GM12878 (cell line): ENCODE measurements around the gene HIP1. TPM values are rescaled to one million over a fixed set of nuclear protein-coding genes. Genes with fewer than 3 reads are reported as not detected.

Experiments used
- ATAC-seq: fragments of 200-7000 bp; cut with Tn5 transposase; 3 replicates; pipeline ENCODE4 v1.9.1; 2020; ENCODE audit warnings: mild to moderate bottlenecking, moderate library complexity
- BruUV-seq: library from RNA; stranded (reverse); fragments of 400-500 nt; replicated peaks from 2 replicates; lab custom pipeline; 2021; lab: Mats Ljungman, UMichigan
- CTCF ChIA-PET: fragments of 300-600 bp; sonication (Branson Sonifier 250); formaldehyde crosslinking; extraction: SDS; loops from one replicate; lab custom pipeline; 2021; ENCODE audit warnings: inconsistent platforms; lab: Yijun Ruan, JAX
- POLR2A ChIA-PET: fragments of 350-600 bp; formaldehyde crosslinking; extraction: SDS; loops from one replicate; lab custom pipeline; 2021; ENCODE audit warnings: inconsistent platforms; lab: Charles Lee
- RAD21 ChIA-PET: fragments of 300-600 bp; sonication (Branson Sonifier 250); formaldehyde crosslinking; loops from one replicate; lab custom pipeline; 2023; ENCODE audit warnings: antibody characterized with exemption; ENCODE audit not compliant: unreplicated experiment; lab: Charles Lee
- SMC1A ChIA-PET: fragments of 300-600 bp; sonication (Branson Sonifier 250); formaldehyde crosslinking; loops from one replicate; lab custom pipeline; 2023; ENCODE audit not compliant: unreplicated experiment, uncharacterized antibody; lab: Charles Lee
- DNase-seq: peaks from one replicate; pipeline ENCODE4 v3.0.0-alpha.2; 2011; ENCODE audit warnings: low read depth, low spot score
- FAIRE-seq: peaks from 3 replicates; lab custom pipeline; 2011; peaks lifted over from hg19 to GRCh38; lab: Jason Lieb, UNC
- H2AFZ ChIP-seq: 2 replicates; pipeline ENCODE4 v1.6.0; 2011; ENCODE audit warnings: low read depth, low read length, control low read depth; ENCODE audit not compliant: control insufficient read depth
- H3K27ac ChIP-seq: 2 replicates; pipeline ENCODE4 v1.5.1; 2011; ENCODE audit warnings: control low read depth; ENCODE audit not compliant: control insufficient read depth, insufficient read depth
- H3K27me3 ChIP-seq, 2 experiments: replicated peaks in 1 of 2; 2 replicates each; pipeline versions ENCODE4 v1.6.0 to v1.6.1; 2011; ENCODE audit warnings: low read length in 1 of 2; ENCODE audit not compliant: control insufficient read depth in 2 of 2, insufficient read depth in 2 of 2
- H3K36me3 ChIP-seq, 2 experiments: 2 replicates each; pipeline ENCODE4 v1.5.1; 2011; ENCODE audit warnings: low read length in 1 of 2; ENCODE audit not compliant: control insufficient read depth in 2 of 2, insufficient read depth in 2 of 2
- H3K4me1 ChIP-seq: 2 replicates; pipeline ENCODE4 v1.6.1; 2011; ENCODE audit warnings: mild to moderate bottlenecking, low read length, moderate library complexity, mixed read lengths; ENCODE audit not compliant: control insufficient read depth, insufficient read depth
- H3K4me2 ChIP-seq: 2 replicates; pipeline ENCODE4 v1.6.0; 2011; ENCODE audit warnings: control low read depth; ENCODE audit not compliant: control insufficient read depth, insufficient read depth
- H3K4me3 ChIP-seq: fragments of 200-600 bp; sonication (generic); 2 replicates; pipeline ENCODE4 v1.5.1; 2016
- H3K79me2 ChIP-seq: 2 replicates; pipeline ENCODE4 v1.6.0; 2011; ENCODE audit warnings: low read length; ENCODE audit not compliant: control insufficient read depth, insufficient read depth
- H3K9ac ChIP-seq: 2 replicates; pipeline ENCODE4 v1.8.0; 2011; ENCODE audit warnings: low read length, control low read depth, mixed read lengths; ENCODE audit not compliant: control insufficient read depth, insufficient read depth
- H3K9me3 ChIP-seq: replicated peaks from 3 replicates; pipeline ENCODE4 v1.5.1; 2011; ENCODE audit warnings: mild to moderate bottlenecking, low read length; ENCODE audit not compliant: control insufficient read depth, insufficient read depth
- H4K20me1 ChIP-seq: 2 replicates; pipeline ENCODE4 v1.6.0; 2011; ENCODE audit not compliant: control insufficient read depth, insufficient read depth
- CTCF ChIP-seq, 3 experiments: IDR thresholded peaks in 2 of 3; conservative IDR thresholded peaks in 1 of 3; 2 replicates each; pipeline ENCODE4 v1.5.1; 2011; ENCODE audit warnings: low read depth in 3 of 3, low read length in 3 of 3, mild to moderate bottlenecking in 3 of 3, control low read depth in 2 of 3, moderate library complexity in 2 of 3, inconsistent platforms in 1 of 3, mixed read lengths in 1 of 3; ENCODE audit not compliant: control insufficient read depth in 2 of 3, insufficient read depth in 1 of 3; ENCODE audit errors: extremely low read depth in 1 of 3
- E2F4 ChIP-seq: IDR thresholded peaks from 2 replicates; pipeline ENCODE4 v1.6.1; 2012; ENCODE audit warnings: low read depth, low read length, improper control_type of control experiment
- ELK1 ChIP-seq: IDR thresholded peaks from 2 replicates; pipeline ENCODE4 v1.6.1; 2012; ENCODE audit warnings: low read depth, low read length, improper control_type of control experiment
- RAD21 ChIP-seq: IDR thresholded peaks from 2 replicates; pipeline ENCODE4 v1.6.1; 2011; ENCODE audit warnings: mild to moderate bottlenecking, low read depth, low read length, moderate library complexity; ENCODE audit not compliant: insufficient read depth
- RUNX3 ChIP-seq: IDR thresholded peaks from 2 replicates; pipeline ENCODE4 v1.6.1; 2012; ENCODE audit warnings: low read length, inconsistent platforms
- SMC3 ChIP-seq: IDR thresholded peaks from 2 replicates; pipeline ENCODE4 v1.6.1; 2011; ENCODE audit warnings: low read length, improper control_type of control experiment, borderline replicate concordance
- ZNF24 ChIP-seq: fragments of 450-650 bp; IDR thresholded peaks from 2 replicates; pipeline ENCODE4 v1.6.1; 2017; ENCODE audit warnings: antibody characterized with exemption, mild to moderate bottlenecking
- WGBS: methylation state at CpG from one replicate; pipeline ENCODE4 v1.1.6; 2016; ENCODE audit warnings: low lambda C conversion rate; ENCODE audit not compliant: insufficient replicate concordance, insufficient coverage; ENCODE audit errors: missing lambda C conversion rate; 5-methylcytosine and 5-hydroxymethylcytosine counted together
- in situ Hi-C: fragments of 300-500 bp; cut with MboI; formaldehyde crosslinking; loops from 9 replicates; pipeline ENCODE4 v1.14.3; 2018; ENCODE audit warnings: mixed read lengths
- intact Hi-C: fragments of 100-400 bp; cut with micrococcal nuclease; formaldehyde crosslinking; loops from one replicate; pipeline ENCODE4 v1.14.2; 2022; ENCODE audit not compliant: unreplicated experiment
- polyA plus RNA-seq, 11 experiments: library from polyadenylated mRNA; depleted of rRNA in 4 of 11; unstranded in 6 of 11; stranded (reverse) in 5 of 11; fragments of >200 nt; fragmentation: Nextera tagmentation in 4 of 11; fragmentation: Illumina TruSeq in 1 of 11; extraction: Ambion mirVana in 4 of 11; extraction: Trizol in 1 of 11; gene quantifications; 1 replicate in 1 of 11; 2 replicates in 10 of 11; pipeline versions ENCODE4 v1.2.1 to v1.2.3, GENCODE V29; 2011 to 2016; ENCODE audit warnings: inconsistent platforms in 2 of 11, missing spikeins in 2 of 11, low read depth in 1 of 11
- total RNA-seq, 4 experiments: library from RNA; depleted of rRNA in 3 of 4; stranded (reverse); fragments of >200 nt in 3 of 4; fragmentation: Illumina TruSeq in 1 of 4; extraction: Trizol in 1 of 4; gene quantifications; 2 replicates each; pipeline versions ENCODE4 v1.2.1 to v1.2.3, GENCODE V29; 2013 to 2021

Gene HIP1
- total and polyA plus RNA-seq, 10 of the 15 experiments (the other 5 are each of a cell fraction or from before 2014, with no cell fraction given): 1.2 to 9.7 (median 3.2) TPM

- in situ Hi-C loops: loop anchor here (25.0 kb wide), 1 partner anchor 695 kb away; the partner anchor contains the start of gene RCC1L
- H3K27me3 ChIP-seq: no peaks in the 10 kb centered on the region
- ATAC-seq (peak; percentile 83), FAIRE-seq (no peak), DNase-seq (no peak)
- no peaks in the 10 kb centered on the region for H3K4me1 ChIP-seq
- ChIA-PET CTCF (interaction anchor here (1.1 to 1.2 kb wide), 3 partner anchors 17 to 263 kb away, joined by 3 to 4 read pairs (median 3); no protein-coding TSS in a partner anchor), RAD21 (interaction anchor here (1.4 kb wide), 1 partner anchor 9 kb away, joined by 3 read pairs; no protein-coding TSS in a partner anchor), SMC1A (interaction anchor here (1.0 to 2.0 kb wide), 2 partner anchors 16 to 17 kb away, joined by 3 to 5 read pairs; no protein-coding TSS in a partner anchor), POLR2A (interaction anchor here (0.6 kb wide), 1 partner anchor 85 kb away, joined by 3 read pairs; no protein-coding TSS in a partner anchor)
- H3K9ac ChIP-seq: no peak overlapping the region
- H3K4me3 ChIP-seq: no peak overlapping the region
- H3K9me3 ChIP-seq: no peaks in the 10 kb centered on the region; the same call in 2 of the 3 replicates
- H4K20me1 ChIP-seq: no peaks in the 10 kb centered on the region
- BruUV-seq: no TSS peak
- H3K4me2 ChIP-seq: no peak overlapping the region
- WGBS: 53% methylated on average over 6 of the region's 6 CpGs
- no peak for TF ChIP-seq RUNX3
- peak; percentile 46; the same call in 1 of the 2 replicates for TF ChIP-seq SMC3
- no peak for TF ChIP-seq ELK1
- peak; percentile 51 for TF ChIP-seq RAD21
- no peak for TF ChIP-seq E2F4
- TF ChIP-seq ZNF24: no peak
- TF ChIP-seq CTCF (IDR thresholded peaks at IDR 0.05 in 2 of 3, conservative IDR thresholded peaks at IDR 0.05 in 1 of 3; ENCODE audit: control insufficient read depth in 2 of 3, extremely low read depth in 1 of 3, insufficient read depth in 1 of 3, low read depth in 3 of 3, low read length in 3 of 3): peak; percentile 38 to 42 (median 41); a peak in 4 of 6 replicates
- intact Hi-C loops: loop anchor here (10.0 kb wide), 1 partner anchor 682 kb away; the partner anchor contains the start of gene RCC1L
- no peaks in the 10 kb centered on the region for H3K36me3 ChIP-seq
- H3K79me2 ChIP-seq: no peaks in the 10 kb centered on the region
- H3K27ac ChIP-seq: no peak overlapping the region
- H2AFZ ChIP-seq: no peak overlapping the region
Observed at GRCh38 chr7:75756991-75757676, 18.4 kb upstream of the HIP1 start.
